Activated T-cell treated with anti-CD3 and anti-CD28 coated beads for 48 hours (primary cell): ENCODE data around the gene SPOCK3.
"Not testable (repeated sequence)": the region's sequence is repeated elsewhere in the genome, so short reads cannot be mapped to it uniquely, and the experiment has no call there.

ENCODE experiments used
- DNase-seq: peaks from one replicate; pipeline ENCODE4 v3.0.0-alpha.2; 2020; ENCODE audit warnings: low read depth

Gene SPOCK3

GRCh38 chr4:167034983-167035382, 199.3 kb downstream of the SPOCK3 start:
- no peak for DNase-seq

GRCh38 chr4:167032871-167033270, 201.4 kb downstream of the SPOCK3 start:
- no peak for DNase-seq

- no peak for DNase-seq
Observed at GRCh38 chr4:167031534-167032156, 202.6 kb downstream of the SPOCK3 start.

GRCh38 chr4:167028976-167029375, 205.3 kb downstream of the SPOCK3 start:
- no peak for DNase-seq

GRCh38 chr4:167025670-167026069, 208.6 kb downstream of the SPOCK3 start:
- no peak for DNase-seq

- no peak for DNase-seq
Observed at GRCh38 chr4:167023364-167023925, 210.8 kb downstream of the SPOCK3 start.

- peak; percentile 34 for DNase-seq
Observed at GRCh38 chr4:167021545-167022155, 212.6 kb downstream of the SPOCK3 start.

- DNase-seq = no peak
Observed at GRCh38 chr4:167020410-167020809, 213.9 kb downstream of the SPOCK3 start.

- DNase-seq = no peak
Observed at GRCh38 chr4:167014944-167015343, 219.3 kb downstream of the SPOCK3 start.

GRCh38 chr4:167003326-167003725, 231.0 kb downstream of the SPOCK3 start:
- DNase-seq = no peak

- no peak for DNase-seq
Observed at GRCh38 chr4:167000141-167000852, 234.0 kb downstream of the SPOCK3 start.

- DNase-seq = no peak
Observed at GRCh38 chr4:166996216-166996615, 238.1 kb downstream of the SPOCK3 start.

- DNase-seq = no peak
Observed at GRCh38 chr4:166994686-166995085, 239.6 kb downstream of the SPOCK3 start.

- no peak for DNase-seq
Observed at GRCh38 chr4:166991006-166991561, 243.2 kb downstream of the SPOCK3 start.

GRCh38 chr4:166989886-166990285, 244.4 kb downstream of the SPOCK3 start:
- DNase-seq = no peak

GRCh38 chr4:166987026-166987425, 247.3 kb downstream of the SPOCK3 start:
- no peak for DNase-seq

- DNase-seq = no peak
Observed at GRCh38 chr4:166981847-166982246, 252.4 kb downstream of the SPOCK3 start.

- no peak for DNase-seq
Observed at GRCh38 chr4:166980419-166980818, 253.9 kb downstream of the SPOCK3 start.

GRCh38 chr4:166977596-166977995, 256.7 kb downstream of the SPOCK3 start:
- no peak for DNase-seq

- DNase-seq = no peak
Observed at GRCh38 chr4:166972071-166972470, 262.2 kb downstream of the SPOCK3 start.

GRCh38 chr4:166968219-166968618, 266.1 kb downstream of the SPOCK3 start:
- not testable (repeated sequence) for DNase-seq

GRCh38 chr4:166965562-166965961, 268.7 kb downstream of the SPOCK3 start:
- DNase-seq = no peak

GRCh38 chr4:166957451-166957850, 276.8 kb downstream of the SPOCK3 start:
- no peak for DNase-seq
